IMR-90 (cell line): ENCODE results near the gene ADPGK. TPM values are rescaled to one million over a fixed set of nuclear protein-coding genes. Genes with fewer than 3 reads are reported as not detected.
A peak's percentile ranks its signal among the peaks of the same experiment; 100 is the strongest.

ENCODE experiments used
- ATAC-seq: fragments of 200-7000 bp; cut with Tn5 transposase; 2 replicates; pipeline ENCODE4 v1.9.1; 2020; ENCODE audit warnings: low read depth, mild to moderate bottlenecking, moderate library complexity
- BruUV-seq: library from RNA; stranded (reverse); fragments of 400-500 nt; replicated peaks from 2 replicates; lab custom pipeline; 2021; lab: Mats Ljungman, UMichigan
- CTCF ChIA-PET: fragments of 300-600 bp; formaldehyde crosslinking; extraction: SDS; loops from one replicate; lab custom pipeline; 2021; ENCODE audit warnings: antibody characterized with exemption; lab: Yijun Ruan, JAX
- POLR2A ChIA-PET: fragments of 300-600 bp; sonication (Branson Sonifier 250); formaldehyde crosslinking; loops from one replicate; lab custom pipeline; 2022; ENCODE audit warnings: antibody characterized with exemption; ENCODE audit not compliant: unreplicated experiment; lab: Charles Lee
- DNase-seq: peaks from one replicate; pipeline ENCODE4 v3.0.0; 2013
- H2AFZ ChIP-seq: replicated peaks from 2 replicates; pipeline ENCODE3; 2013; ENCODE audit warnings: low read length, mild to moderate bottlenecking; ENCODE audit not compliant: poor library complexity
- H2AK5ac ChIP-seq: 2 replicates; pipeline ENCODE4 v1.6.1; 2013; ENCODE audit warnings: low read depth, low read length, inconsistent platforms
- H2AK9ac ChIP-seq: replicated peaks from 2 replicates; pipeline ENCODE3; 2013; ENCODE audit warnings: mild to moderate bottlenecking, low read depth, low read length, moderate library complexity; ENCODE audit not compliant: poor library complexity
- H2BK120ac ChIP-seq: 2 replicates; pipeline ENCODE4 v1.6.1; 2013; ENCODE audit warnings: low read depth, low read length, inconsistent platforms
- H2BK15ac ChIP-seq: 3 replicates; pipeline ENCODE4 v1.6.1; 2013; ENCODE audit warnings: low read depth, low read length, inconsistent platforms
- H2BK20ac ChIP-seq: 2 replicates; pipeline ENCODE4 v1.6.1; 2013; ENCODE audit warnings: low read depth, mild to moderate bottlenecking, inconsistent platforms, low read length, moderate library complexity
- H2BK5ac ChIP-seq: 2 replicates; pipeline ENCODE4 v1.6.1; 2013; ENCODE audit warnings: mild to moderate bottlenecking, low read depth, low read length, inconsistent platforms; ENCODE audit not compliant: poor library complexity, severe bottlenecking
- H3K14ac ChIP-seq: replicated peaks from 2 replicates; pipeline ENCODE4 v1.6.1; 2013; ENCODE audit warnings: low read depth, low read length, inconsistent platforms
- H3K18ac ChIP-seq: 2 replicates; pipeline ENCODE4 v1.6.1; 2013; ENCODE audit warnings: low read depth, low read length, control low read depth
- H3K23ac ChIP-seq: 2 replicates; pipeline ENCODE4 v1.6.1; 2013; ENCODE audit warnings: low read depth, low read length, inconsistent platforms
- H3K27ac ChIP-seq: 2 replicates; pipeline ENCODE4 v1.5.1; 2013; ENCODE audit warnings: mild to moderate bottlenecking, control low read depth, low read length; ENCODE audit not compliant: insufficient read depth
- H3K27me3 ChIP-seq: 2 replicates; pipeline ENCODE4 v1.6.1; 2013; ENCODE audit warnings: low read length; ENCODE audit not compliant: control insufficient read depth, insufficient read depth
- H3K36me3 ChIP-seq: 2 replicates; pipeline ENCODE4 v1.6.1; 2013; ENCODE audit warnings: low read length, mixed read lengths; ENCODE audit not compliant: control insufficient read depth, insufficient read depth
- H3K4ac ChIP-seq: 2 replicates; pipeline ENCODE4 v1.6.1; 2013; ENCODE audit warnings: low read depth, low read length, inconsistent platforms
- H3K4me1 ChIP-seq: 2 replicates; pipeline ENCODE4 v1.6.1; 2013; ENCODE audit warnings: low read length, mixed read lengths; ENCODE audit not compliant: control insufficient read depth, insufficient read depth
- H3K4me2 ChIP-seq: 2 replicates; pipeline ENCODE4 v1.6.1; 2013; ENCODE audit warnings: low read depth, mild to moderate bottlenecking, control low read depth, low read length, moderate library complexity
- H3K4me3 ChIP-seq: 2 replicates; pipeline ENCODE4 v1.5.1; 2013; ENCODE audit warnings: low read depth, mild to moderate bottlenecking, control low read depth, low read length, moderate library complexity; ENCODE audit not compliant: insufficient read depth
- H3K56ac ChIP-seq: 2 replicates; pipeline ENCODE4 v1.6.1; 2013; ENCODE audit warnings: low read length, inconsistent platforms; ENCODE audit not compliant: insufficient read depth; ENCODE audit errors: extremely low read depth
- H3K79me1 ChIP-seq, 2 experiments: 2 replicates each; pipeline ENCODE4 v1.6.1; 2013; ENCODE audit warnings: low read length in 2 of 2, inconsistent platforms in 1 of 2, low read depth in 1 of 2
- H3K9ac ChIP-seq: 2 replicates; pipeline ENCODE4 v1.6.1; 2013; ENCODE audit warnings: low read depth, low read length, control low read depth
- H3K9me1 ChIP-seq: 2 replicates; pipeline ENCODE4 v1.6.1; 2013; ENCODE audit warnings: low read length, inconsistent platforms; ENCODE audit not compliant: insufficient read depth
- H3K9me3 ChIP-seq: 2 replicates; pipeline ENCODE4 v1.6.1; 2013; ENCODE audit warnings: low read length; ENCODE audit not compliant: control insufficient read depth, insufficient read depth
- H4K20me1 ChIP-seq: 2 replicates; pipeline ENCODE4 v1.6.1; 2013; ENCODE audit warnings: low read length, inconsistent platforms; ENCODE audit not compliant: insufficient read depth
- H4K5ac ChIP-seq: 2 replicates; pipeline ENCODE4 v1.6.1; 2013; ENCODE audit warnings: mild to moderate bottlenecking, low read depth, low read length, control low read depth
- H4K8ac ChIP-seq, 2 experiments: 2 replicates each; pipeline ENCODE4 v1.6.1; 2013; ENCODE audit warnings: low read depth in 2 of 2, low read length in 2 of 2, control low read depth in 1 of 2, inconsistent platforms in 1 of 2
- H4K91ac ChIP-seq: 2 replicates; pipeline ENCODE4 v1.6.1; 2013; ENCODE audit warnings: low read depth, low read length, inconsistent platforms; ENCODE audit not compliant: insufficient read depth
- BHLHE40 ChIP-seq: fragments of 150-350 bp; IDR thresholded peaks from 2 replicates; pipeline ENCODE4 v1.6.1; 2016; ENCODE audit warnings: mild to moderate bottlenecking, low read depth, low read length
- CEBPB ChIP-seq: IDR thresholded peaks from 2 replicates; pipeline ENCODE4 v1.6.1; 2012; ENCODE audit warnings: low read depth, low read length, improper control_type of control experiment
- WGBS, 2 experiments: methylation state at CpG; one replicate each; pipeline versions ENCODE4 v1.1.5 to v1.1.7; 2013; ENCODE audit warnings: missing lambda C conversion rate in 2 of 2; ENCODE audit not compliant: insufficient read length in 1 of 2; ENCODE audit errors: extremely low coverage in 2 of 2; 5-methylcytosine and 5-hydroxymethylcytosine counted together
- dilution Hi-C: fragments of 300-500 bp; cut with HindIII; formaldehyde crosslinking; loops from one replicate; pipeline ENCODE4 v1.14.3; 2018; ENCODE audit warnings: low sequenced_read_pairs; ENCODE audit not compliant: unreplicated experiment
- in situ Hi-C: fragments of 300-500 bp; cut with MboI; formaldehyde crosslinking; loops from 3 replicates; pipeline ENCODE4 v1.14.3; 2019; ENCODE audit warnings: low sequenced_read_pairs, inconsistent platforms, mixed read lengths
- intact Hi-C: fragments of 100-400 bp; cut with micrococcal nuclease; formaldehyde crosslinking; loops from 2 replicates; pipeline ENCODE4 v1.10.0; 2022
- polyA plus RNA-seq, 3 experiments: library from polyadenylated mRNA; depleted of rRNA; stranded (reverse); fragments of >200 nt; gene quantifications; 2 replicates each; pipeline ENCODE4 v1.2.3, GENCODE V29; 2012; ENCODE audit warnings: low replicate concordance in 1 of 3
- total RNA-seq: library from RNA; depleted of rRNA; stranded (reverse); fragments of >200 nt; gene quantifications from 2 replicates; pipeline ENCODE4 v1.2.3, GENCODE V29; 2012

The ADPGK gene
- total and polyA plus RNA-seq, 2 of the 4 experiments (the other 2 are of a cell fraction): 53.2 to 62.8 TPM

DNA sequence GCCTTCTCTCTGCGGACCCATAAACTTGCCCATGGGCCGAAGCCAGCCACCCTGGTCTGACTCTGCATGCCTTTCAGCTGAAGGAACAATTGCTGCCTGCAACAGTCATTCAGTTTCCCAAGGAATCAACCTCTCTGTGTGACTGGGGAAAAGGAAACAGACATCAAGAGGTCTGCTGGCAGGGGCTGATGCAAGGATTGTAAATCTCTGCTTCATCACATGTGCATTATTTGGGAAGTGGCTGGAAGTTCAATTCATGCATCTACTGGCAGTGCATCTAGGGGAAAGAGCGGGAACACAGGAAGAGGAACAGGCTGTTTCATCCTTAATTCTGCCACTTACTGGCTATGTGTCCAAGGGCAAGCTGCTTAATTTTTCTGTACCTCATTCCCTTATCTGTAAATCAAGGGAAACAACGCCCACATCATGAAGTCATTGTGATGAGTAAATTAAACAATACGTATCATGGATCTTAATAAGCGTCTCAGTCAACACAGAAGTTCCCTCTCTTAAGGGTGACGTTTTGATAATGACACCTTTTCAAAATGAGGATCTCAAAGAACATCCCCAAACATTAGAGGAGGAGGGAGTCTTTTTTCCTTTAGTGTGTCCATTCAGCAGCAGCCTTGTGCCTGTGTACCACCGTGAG lies 17.4 kb upstream of the ADPGK start:
- ATAC-seq: 0 out of 2 replicates have a peak, but pooled peaks have one; percentile 10
- TF ChIP-seq CEBPB (peak; percentile 58; the same call in 1 of the 2 replicates), BHLHE40 (no peak)
- no peaks in the 10 kb centered on the region for H3K9me3 ChIP-seq
- H3K36me3 ChIP-seq: no peaks in the 10 kb centered on the region
- no peaks in the 10 kb centered on the region for H3K79me1 ChIP-seq
- peak overlapping the region; percentile 75 for H2BK20ac ChIP-seq
- peak overlapping the region; percentile 29; the same call in 1 of the 2 replicates for H4K5ac ChIP-seq
- WGBS, 2 experiments: no CpG with 5 or more reads among the region's 8 CpGs
- H3K56ac ChIP-seq: no peak overlapping the region
- H2AFZ ChIP-seq: peak overlapping the region; percentile 35
- H3K9me1 ChIP-seq: peaks cover 3% of the 10 kb centered on the region; the same call in 1 of the 2 replicates
- H3K18ac ChIP-seq: no peak overlapping the region
- H3K14ac ChIP-seq: peak overlapping the region; percentile 24
- dilution Hi-C loops (no loop called here), intact Hi-C loops (no loop called here), in situ Hi-C loops (no loop called here)
- peak; percentile 65 for DNase-seq
- POLR2A ChIA-PET: no interaction called here
- H2AK5ac ChIP-seq: no peak overlapping the region
- peak overlapping the region; percentile 48; the same call in 1 of the 2 replicates for H3K4ac ChIP-seq
- no peak overlapping the region for H2BK5ac ChIP-seq
- H2AK9ac ChIP-seq: no peak overlapping the region
- H3K4me3 ChIP-seq: no peak overlapping the region
- H3K9ac ChIP-seq: no peak overlapping the region
- H4K8ac ChIP-seq: peak overlapping the region in 1 of 2 experiments; percentile 26; a peak in 1 of 4 replicates
- BruUV-seq: no TSS peak
- peaks cover 13% of the 10 kb centered on the region for H3K4me1 ChIP-seq
- H2BK15ac ChIP-seq: no peak overlapping the region
- CTCF ChIA-PET: no interaction called here
- H4K20me1 ChIP-seq: no peaks in the 10 kb centered on the region
- H3K4me2 ChIP-seq: peak overlapping the region; percentile 59
- peak overlapping the region; percentile 4; the same call in 1 of the 2 replicates for H4K91ac ChIP-seq
- no peak overlapping the region for H3K27ac ChIP-seq
- H2BK120ac ChIP-seq: peak overlapping the region; percentile 66
- H3K23ac ChIP-seq: peak overlapping the region; percentile 53
- H3K27me3 ChIP-seq: peaks cover 3% of the 10 kb centered on the region
